ENCODE measurements around the gene NAGPA.

The NAGPA gene

DNA sequence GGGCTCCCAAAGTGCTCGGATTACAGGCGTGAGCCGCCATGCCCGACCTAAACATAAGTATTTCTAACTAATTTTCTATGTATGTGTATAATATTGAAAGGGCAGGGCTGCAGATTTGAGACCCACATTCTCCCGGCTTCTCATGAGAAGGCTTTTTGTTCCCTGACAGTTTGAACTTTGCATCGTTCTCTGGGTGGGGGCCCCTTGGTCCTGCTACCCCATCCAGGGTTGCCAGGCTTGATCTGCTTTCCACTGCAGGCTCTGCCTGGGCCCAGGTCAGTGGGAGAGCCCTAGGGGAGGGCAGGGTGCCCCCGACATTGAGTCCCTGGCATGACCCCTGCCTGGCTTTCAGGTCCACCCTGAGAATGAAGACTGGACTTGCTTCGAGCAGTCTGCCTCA lies 43.3 kb downstream of the NAGPA start:
- TF ChIP-seq, protein P1, sequence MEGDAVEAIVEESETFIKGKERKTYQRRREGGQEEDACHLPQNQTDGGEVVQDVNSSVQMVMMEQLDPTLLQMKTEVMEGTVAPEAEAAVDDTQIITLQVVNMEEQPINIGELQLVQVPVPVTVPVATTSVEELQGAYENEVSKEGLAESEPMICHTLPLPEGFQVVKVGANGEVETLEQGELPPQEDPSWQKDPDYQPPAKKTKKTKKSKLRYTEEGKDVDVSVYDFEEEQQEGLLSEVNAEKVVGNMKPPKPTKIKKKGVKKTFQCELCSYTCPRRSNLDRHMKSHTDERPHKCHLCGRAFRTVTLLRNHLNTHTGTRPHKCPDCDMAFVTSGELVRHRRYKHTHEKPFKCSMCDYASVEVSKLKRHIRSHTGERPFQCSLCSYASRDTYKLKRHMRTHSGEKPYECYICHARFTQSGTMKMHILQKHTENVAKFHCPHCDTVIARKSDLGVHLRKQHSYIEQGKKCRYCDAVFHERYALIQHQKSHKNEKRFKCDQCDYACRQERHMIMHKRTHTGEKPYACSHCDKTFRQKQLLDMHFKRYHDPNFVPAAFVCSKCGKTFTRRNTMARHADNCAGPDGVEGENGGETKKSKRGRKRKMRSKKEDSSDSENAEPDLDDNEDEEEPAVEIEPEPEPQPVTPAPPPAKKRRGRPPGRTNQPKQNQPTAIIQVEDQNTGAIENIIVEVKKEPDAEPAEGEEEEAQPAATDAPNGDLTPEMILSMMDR (IDR thresholded peaks at IDR 0.05; ENCODE audit: low read depth, low read length, missing control alignments): no peak
- no peak overlapping the region for H3K4me3 ChIP-seq (ENCODE audit: low read depth, low read length)
- no peak for DNase-seq (ENCODE audit: low read depth)
- in situ Hi-C loops (cut with HindIII; ENCODE audit: low sequenced_read_pairs): no loop called here

DNA sequence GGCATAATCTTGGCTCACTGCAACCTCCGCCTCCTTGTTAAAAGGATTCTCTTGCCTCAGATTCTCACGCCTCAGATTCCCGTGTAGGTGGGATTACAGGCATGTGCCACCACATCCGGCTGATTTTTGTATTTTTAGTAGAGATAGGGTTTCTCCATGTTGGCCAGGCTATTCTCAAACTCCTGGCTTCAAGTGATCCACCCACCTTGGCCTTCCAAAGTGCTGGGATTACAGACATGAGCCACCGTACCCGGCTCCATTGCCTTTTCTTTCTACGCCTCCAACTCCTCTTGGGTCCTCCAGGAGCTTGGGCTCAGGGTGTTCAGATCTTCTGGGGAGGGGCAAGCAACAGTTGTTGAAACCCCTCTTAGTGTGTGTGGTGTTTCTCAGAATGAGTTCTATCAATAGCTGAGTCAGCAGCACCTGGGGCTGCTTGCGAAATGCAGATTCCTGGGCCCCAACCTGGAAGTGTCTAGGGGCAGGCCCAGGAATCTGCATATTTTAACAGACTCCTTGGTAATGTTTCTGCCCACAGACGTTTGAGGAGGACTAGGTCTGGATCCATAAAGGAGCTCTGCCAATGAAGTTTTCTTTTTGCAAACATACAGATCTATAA lies 44.2 kb downstream of the NAGPA start:
- DNase-seq (ENCODE audit: low read depth): no peak

DNA sequence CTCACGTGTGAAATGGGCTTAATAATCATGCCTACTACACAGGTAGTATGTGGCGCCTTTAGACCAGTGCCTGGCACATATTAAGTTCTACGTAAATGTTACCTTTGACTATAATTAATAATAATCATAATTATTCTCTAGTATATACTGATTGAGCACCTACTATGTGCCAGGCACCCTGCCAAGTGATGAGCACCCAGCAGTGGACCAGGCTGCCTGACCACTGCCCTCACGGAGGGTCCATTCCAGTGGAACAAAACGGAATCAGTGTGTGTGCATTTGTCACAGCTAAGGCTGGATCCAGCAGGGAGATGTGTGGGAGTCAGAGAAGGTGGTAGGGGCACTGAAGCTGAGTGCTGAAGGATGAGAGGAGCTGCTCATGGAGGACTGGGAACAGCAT lies 45.1 kb downstream of the NAGPA start:
- TF ChIP-seq, protein P1 (IDR thresholded peaks at IDR 0.05; ENCODE audit: low read depth, low read length, missing control alignments): no peak
- in situ Hi-C loops (cut with HindIII; ENCODE audit: low sequenced_read_pairs): no loop called here
- H3K4me3 ChIP-seq (ENCODE audit: low read depth, low read length): no peak overlapping the region
- no peak for DNase-seq (ENCODE audit: low read depth)

More for the DNA sequence above, 44.2 kb downstream of the NAGPA start:
- in situ Hi-C loops (cut with HindIII; ENCODE audit: low sequenced_read_pairs): no loop called here
- H3K4me3 ChIP-seq (ENCODE audit: low read depth, low read length): no peak overlapping the region
- TF ChIP-seq, protein P1 (IDR thresholded peaks at IDR 0.05; ENCODE audit: low read depth, low read length, missing control alignments): no peak

DNA sequence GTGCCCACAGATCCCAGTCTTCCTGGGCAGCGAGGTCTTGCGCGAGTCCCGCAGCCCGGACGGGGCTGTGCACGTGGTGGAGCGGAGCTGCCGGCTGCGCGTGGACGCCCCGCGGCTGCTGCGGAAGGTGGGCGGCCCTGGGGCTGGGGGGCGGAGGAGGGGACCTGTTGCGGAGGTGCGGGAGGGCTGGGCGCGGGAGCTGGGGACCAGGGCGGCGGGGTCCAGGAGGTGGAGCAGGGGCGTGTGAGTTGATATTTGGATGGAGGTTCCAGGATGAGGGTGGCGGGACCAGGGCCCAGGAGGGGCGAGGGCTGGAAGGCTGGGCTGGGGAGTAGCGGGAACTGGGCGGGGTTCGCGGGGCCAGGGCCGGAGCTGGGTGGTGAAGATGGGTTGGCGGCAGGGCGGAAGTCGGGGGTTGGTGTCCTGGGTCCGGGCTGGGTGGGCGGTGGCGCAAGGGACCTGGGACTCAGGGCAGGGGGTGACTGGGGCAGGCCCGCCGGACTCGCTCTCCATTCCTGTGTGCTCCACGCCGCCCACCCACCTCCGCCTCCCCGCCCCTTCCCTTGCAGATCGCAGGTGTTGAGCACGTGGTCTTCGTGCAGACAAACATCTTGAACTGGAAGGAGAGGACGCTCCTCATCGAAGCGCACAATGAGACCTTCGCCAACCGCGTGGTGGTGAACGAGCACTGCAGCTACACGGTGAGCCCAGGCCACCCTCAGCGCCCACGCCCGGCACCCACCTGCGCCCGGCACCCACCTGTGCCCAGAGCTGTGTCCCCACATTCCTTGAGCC lies 46.0 kb downstream of the NAGPA start:
- no peak for DNase-seq (ENCODE audit: low read depth)
- no peak overlapping the region for H3K4me3 ChIP-seq (ENCODE audit: low read depth, low read length)
- in situ Hi-C loops (cut with HindIII; ENCODE audit: low sequenced_read_pairs): no loop called here
- TF ChIP-seq, protein P1 (IDR thresholded peaks at IDR 0.05; ENCODE audit: low read depth, low read length, missing control alignments): no peak

DNA sequence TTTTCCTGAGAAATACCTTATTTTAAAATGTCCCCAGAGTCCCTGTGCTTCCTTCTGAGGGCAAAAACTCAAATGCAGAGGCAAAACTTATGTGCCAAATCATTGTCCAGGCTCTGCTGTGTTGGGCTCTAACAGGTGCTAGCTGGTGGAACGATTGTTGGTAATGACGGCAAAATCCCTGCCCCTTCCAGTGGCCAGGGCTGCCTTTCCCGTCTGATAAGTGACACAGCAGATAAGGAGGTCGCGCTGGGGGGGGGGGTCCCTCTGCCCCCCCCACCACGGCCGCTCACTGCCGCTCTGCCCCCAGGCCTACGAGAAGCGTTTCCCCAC lies 46.5 kb downstream of the NAGPA start:
- in situ Hi-C loops (cut with HindIII; ENCODE audit: low sequenced_read_pairs): no loop called here
- TF ChIP-seq, protein P1 (IDR thresholded peaks at IDR 0.05; ENCODE audit: low read depth, low read length, missing control alignments): no peak
- H3K4me3 ChIP-seq (ENCODE audit: low read depth, low read length): no peak overlapping the region

DNA sequence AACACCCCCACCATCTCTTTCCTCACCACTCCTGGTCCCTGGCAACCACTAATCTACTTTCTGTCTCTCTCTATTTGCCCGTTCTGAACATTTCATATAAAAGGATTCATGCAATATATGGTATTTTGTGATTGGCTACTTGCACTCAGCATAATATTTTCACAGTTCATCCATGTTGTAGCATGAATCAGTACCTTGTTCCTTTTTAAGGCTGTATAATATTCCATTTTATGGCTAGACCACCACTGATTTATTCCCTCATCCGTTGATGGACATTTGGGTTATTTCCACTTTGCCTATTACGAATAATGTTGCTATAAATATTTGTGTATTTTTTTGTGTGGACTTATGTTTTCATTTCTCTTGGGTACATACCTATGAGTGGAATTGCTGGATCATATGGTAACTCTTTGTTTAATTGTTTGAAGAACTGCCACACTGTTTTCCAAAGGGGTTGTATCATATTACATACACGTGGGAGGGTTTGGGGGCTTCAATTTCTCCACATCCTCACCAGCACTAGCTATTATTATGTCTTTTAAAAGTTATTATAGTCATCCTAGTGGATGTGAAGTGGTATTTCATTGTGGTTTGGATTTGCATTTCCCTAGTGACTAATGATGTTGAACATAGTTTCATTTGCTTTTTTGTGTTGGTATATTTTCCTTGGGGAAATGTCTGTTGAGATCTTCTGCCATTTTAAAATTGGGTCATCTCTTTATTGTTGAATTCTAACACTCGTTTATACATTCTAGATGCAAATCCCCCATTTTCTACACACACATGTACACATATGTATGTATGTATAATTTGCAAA lies 49.4 kb downstream of the NAGPA start:
- TF ChIP-seq, protein P1 (IDR thresholded peaks at IDR 0.05; ENCODE audit: low read depth, low read length, missing control alignments): no peak
- in situ Hi-C loops (cut with HindIII; ENCODE audit: low sequenced_read_pairs): no loop called here
- no peak overlapping the region for H3K4me3 ChIP-seq (ENCODE audit: low read depth, low read length)
- DNase-seq (ENCODE audit: low read depth): no peak

More for the DNA sequence above, 46.5 kb downstream of the NAGPA start:
- no peak for DNase-seq (ENCODE audit: low read depth)

All from astrocyte of the cerebellum (primary cell).